HEK293 (cell line): Measurements from ENCODE around the gene DEF6.
A peak's percentile ranks its signal among the peaks of the same experiment; 100 is the strongest.

Source experiments
- BCL11B ChIP-seq: fragments of 450-650 bp; formaldehyde crosslinking; IDR thresholded peaks from 2 replicates; pipeline ENCODE4 v1.5.1; 2016; ENCODE audit warnings: low read depth, missing biosample characterization, missing genetic modification characterization
- FEZF1 ChIP-seq: fragments of 450-650 bp; formaldehyde crosslinking; IDR thresholded peaks from 2 replicates; pipeline ENCODE4 v1.5.1; 2016; ENCODE audit warnings: missing biosample characterization, missing genetic modification characterization
- HOXA7 ChIP-seq: sonication (generic); formaldehyde crosslinking; IDR thresholded peaks from 2 replicates; pipeline ENCODE4 v1.8.1; 2022; ENCODE audit warnings: missing genetic modification reagents, borderline replicate concordance
- KLF1 ChIP-seq: fragments of 450-650 bp; formaldehyde crosslinking; IDR thresholded peaks from 2 replicates; pipeline ENCODE4 v1.5.1; 2016; ENCODE audit warnings: missing biosample characterization, missing genetic modification characterization
- MZF1 ChIP-seq: fragments of 450-650 bp; formaldehyde crosslinking; IDR thresholded peaks from 2 replicates; pipeline ENCODE4 v1.5.1; 2017; ENCODE audit warnings: missing biosample characterization, missing genetic modification characterization, borderline replicate concordance
- REST ChIP-seq: fragments of 450-650 bp; formaldehyde crosslinking; IDR thresholded peaks from 2 replicates; pipeline ENCODE4 v1.5.1; 2016; ENCODE audit warnings: missing biosample characterization, missing genetic modification characterization
- YY2 ChIP-seq: fragments of 450-650 bp; formaldehyde crosslinking; IDR thresholded peaks from 2 replicates; pipeline ENCODE4 v1.5.1; 2016; ENCODE audit warnings: missing biosample characterization, missing genetic modification characterization
- ZBTB10 ChIP-seq: fragments of 450-650 bp; formaldehyde crosslinking; IDR thresholded peaks from 2 replicates; pipeline ENCODE4 v1.5.1; 2016; ENCODE audit warnings: missing biosample characterization, missing genetic modification characterization
- ZBTB48 ChIP-seq: fragments of 450-650 bp; formaldehyde crosslinking; IDR thresholded peaks from 2 replicates; pipeline ENCODE4 v1.5.1; 2016; ENCODE audit warnings: missing biosample characterization, missing genetic modification characterization
- ZBTB8A ChIP-seq: fragments of 450-650 bp; formaldehyde crosslinking; IDR thresholded peaks from 2 replicates; pipeline ENCODE4 v1.5.1; 2016; ENCODE audit warnings: missing biosample characterization, missing genetic modification characterization
- ZNF132 ChIP-seq: fragments of 450-650 bp; formaldehyde crosslinking; IDR thresholded peaks from 2 replicates; pipeline ENCODE4 v1.5.1; 2017; ENCODE audit warnings: missing biosample characterization, missing genetic modification characterization, borderline replicate concordance
- ZNF175 ChIP-seq: fragments of 450-650 bp; formaldehyde crosslinking; IDR thresholded peaks from 2 replicates; pipeline ENCODE4 v1.5.1; 2016; ENCODE audit warnings: missing biosample characterization, missing genetic modification characterization
- ZNF23 ChIP-seq: fragments of 450-650 bp; formaldehyde crosslinking; IDR thresholded peaks from 2 replicates; pipeline ENCODE4 v1.5.1; 2016; ENCODE audit warnings: missing biosample characterization, missing genetic modification characterization, borderline replicate concordance
- ZNF341 ChIP-seq: fragments of 450-650 bp; formaldehyde crosslinking; IDR thresholded peaks from 2 replicates; pipeline ENCODE4; 2016; ENCODE audit warnings: low read depth, missing biosample characterization, missing genetic modification characterization
- ZNF426 ChIP-seq: fragments of 450-650 bp; formaldehyde crosslinking; IDR thresholded peaks from 2 replicates; pipeline ENCODE4 v1.5.1; 2017; ENCODE audit warnings: missing biosample characterization, missing genetic modification characterization, mild to moderate bottlenecking, inconsistent platforms, moderate library complexity
- ZNF48 ChIP-seq: fragments of 450-650 bp; formaldehyde crosslinking; IDR thresholded peaks from 2 replicates; pipeline ENCODE4 v1.5.1; 2016; ENCODE audit warnings: missing biosample characterization, missing genetic modification characterization
- ZNF580 ChIP-seq: fragments of 450-650 bp; formaldehyde crosslinking; IDR thresholded peaks from 2 replicates; pipeline ENCODE4 v1.5.1; 2016; ENCODE audit warnings: missing biosample characterization, missing genetic modification characterization
- ZNF658 ChIP-seq: fragments of 450-650 bp; formaldehyde crosslinking; IDR thresholded peaks from 2 replicates; pipeline ENCODE4; 2016; ENCODE audit warnings: missing biosample characterization, missing genetic modification characterization
- TF ChIP-seq, protein P1 (sequence below): fragments of 450-650 bp; formaldehyde crosslinking; IDR thresholded peaks from 2 replicates; pipeline ENCODE4 v1.5.1; 2017; ENCODE audit warnings: missing biosample characterization, mild to moderate bottlenecking, missing genetic modification characterization, moderate library complexity
- TF ChIP-seq, protein P2 (sequence below): fragments of 450-650 bp; formaldehyde crosslinking; IDR thresholded peaks from 2 replicates; pipeline ENCODE4 v1.5.1; 2016; ENCODE audit warnings: missing biosample characterization, missing genetic modification characterization, borderline replicate concordance
- TF ChIP-seq, protein P3 (sequence below): fragments of 450-650 bp; formaldehyde crosslinking; IDR thresholded peaks from 2 replicates; pipeline ENCODE4 v1.5.1; 2016; ENCODE audit warnings: missing biosample characterization, missing genetic modification characterization
- TF ChIP-seq, protein P4 (sequence below): fragments of 450-650 bp; formaldehyde crosslinking; IDR thresholded peaks from 2 replicates; pipeline ENCODE4 v1.5.1; 2016; ENCODE audit warnings: missing biosample characterization, missing genetic modification characterization

Gene DEF6

DNA sequence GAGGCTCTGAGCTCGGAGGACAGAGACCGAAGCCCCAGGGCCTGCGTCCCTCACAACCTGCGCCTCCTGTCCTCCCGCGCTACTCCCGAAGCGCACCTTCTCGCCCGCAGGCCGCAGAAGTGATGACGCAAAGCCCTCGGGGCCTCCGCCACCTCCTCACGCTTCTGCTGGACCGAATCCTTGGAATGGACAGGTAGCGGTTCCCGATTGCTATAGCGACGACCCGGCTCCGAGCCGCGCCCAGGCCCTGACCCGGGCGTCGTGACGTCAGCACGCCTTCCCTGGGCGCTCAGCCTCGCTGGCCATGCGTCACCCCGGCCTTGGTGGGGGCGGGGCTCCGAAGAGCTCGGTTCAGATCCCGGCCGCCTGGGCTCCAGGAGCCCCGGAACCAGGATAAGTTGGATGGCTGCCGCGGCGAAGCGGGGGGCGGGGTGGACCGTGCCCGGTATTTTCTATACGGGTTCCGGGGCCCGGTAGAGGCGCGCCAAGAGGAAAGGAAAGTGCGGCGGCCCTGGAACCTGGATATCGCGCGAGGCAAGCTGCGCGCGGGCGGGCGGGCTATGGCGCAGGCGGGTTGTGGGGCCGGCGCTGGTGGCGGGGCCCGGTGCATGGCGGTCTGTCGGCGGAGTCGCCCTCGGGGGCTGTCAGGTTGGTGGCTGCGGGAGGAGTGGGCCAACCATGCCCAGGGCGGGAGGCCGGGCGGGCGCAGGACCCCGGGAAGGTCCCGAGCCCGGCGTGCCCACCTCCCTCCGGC, 38.2 kb upstream of the DEF6 start, which contains the start of gene ZNF76 (continued):
- peak; percentile 91 for TF ChIP-seq ZBTB10 (tag by site-specific recombination)
- TF ChIP-seq ZNF132 (tag by site-specific recombination): no peak
- TF ChIP-seq REST (tag by site-specific recombination): peak; percentile 56; the same call in 1 of the 2 replicates
- TF ChIP-seq ZNF580: peak; percentile 78; the same call in 1 of the 2 replicates
- TF ChIP-seq ZNF341 (tag by site-specific recombination): peak; percentile 75
- TF ChIP-seq BCL11B: no peak; the same call in 1 of the 2 replicates
- peak; percentile 80 for TF ChIP-seq KLF1 (tag by site-specific recombination)
- no peak for TF ChIP-seq FEZF1
- TF ChIP-seq ZNF426 (tag by site-specific recombination): peak; percentile 5; the same call in 1 of the 2 replicates
- TF ChIP-seq ZBTB8A (tag by site-specific recombination): peak; percentile 100
- TF ChIP-seq, protein P1, sequence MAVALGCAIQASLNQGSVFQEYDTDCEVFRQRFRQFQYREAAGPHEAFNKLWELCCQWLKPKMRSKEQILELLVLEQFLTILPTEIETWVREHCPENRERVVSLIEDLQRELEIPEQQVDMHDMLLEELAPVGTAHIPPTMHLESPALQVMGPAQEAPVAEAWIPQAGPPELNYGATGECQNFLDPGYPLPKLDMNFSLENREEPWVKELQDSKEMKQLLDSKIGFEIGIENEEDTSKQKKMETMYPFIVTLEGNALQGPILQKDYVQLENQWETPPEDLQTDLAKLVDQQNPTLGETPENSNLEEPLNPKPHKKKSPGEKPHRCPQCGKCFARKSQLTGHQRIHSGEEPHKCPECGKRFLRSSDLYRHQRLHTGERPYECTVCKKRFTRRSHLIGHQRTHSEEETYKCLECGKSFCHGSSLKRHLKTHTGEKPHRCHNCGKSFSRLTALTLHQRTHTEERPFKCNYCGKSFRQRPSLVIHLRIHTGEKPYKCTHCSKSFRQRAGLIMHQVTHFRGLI (tag by site-specific recombination): peak; percentile 59
- TF ChIP-seq, protein P2, sequence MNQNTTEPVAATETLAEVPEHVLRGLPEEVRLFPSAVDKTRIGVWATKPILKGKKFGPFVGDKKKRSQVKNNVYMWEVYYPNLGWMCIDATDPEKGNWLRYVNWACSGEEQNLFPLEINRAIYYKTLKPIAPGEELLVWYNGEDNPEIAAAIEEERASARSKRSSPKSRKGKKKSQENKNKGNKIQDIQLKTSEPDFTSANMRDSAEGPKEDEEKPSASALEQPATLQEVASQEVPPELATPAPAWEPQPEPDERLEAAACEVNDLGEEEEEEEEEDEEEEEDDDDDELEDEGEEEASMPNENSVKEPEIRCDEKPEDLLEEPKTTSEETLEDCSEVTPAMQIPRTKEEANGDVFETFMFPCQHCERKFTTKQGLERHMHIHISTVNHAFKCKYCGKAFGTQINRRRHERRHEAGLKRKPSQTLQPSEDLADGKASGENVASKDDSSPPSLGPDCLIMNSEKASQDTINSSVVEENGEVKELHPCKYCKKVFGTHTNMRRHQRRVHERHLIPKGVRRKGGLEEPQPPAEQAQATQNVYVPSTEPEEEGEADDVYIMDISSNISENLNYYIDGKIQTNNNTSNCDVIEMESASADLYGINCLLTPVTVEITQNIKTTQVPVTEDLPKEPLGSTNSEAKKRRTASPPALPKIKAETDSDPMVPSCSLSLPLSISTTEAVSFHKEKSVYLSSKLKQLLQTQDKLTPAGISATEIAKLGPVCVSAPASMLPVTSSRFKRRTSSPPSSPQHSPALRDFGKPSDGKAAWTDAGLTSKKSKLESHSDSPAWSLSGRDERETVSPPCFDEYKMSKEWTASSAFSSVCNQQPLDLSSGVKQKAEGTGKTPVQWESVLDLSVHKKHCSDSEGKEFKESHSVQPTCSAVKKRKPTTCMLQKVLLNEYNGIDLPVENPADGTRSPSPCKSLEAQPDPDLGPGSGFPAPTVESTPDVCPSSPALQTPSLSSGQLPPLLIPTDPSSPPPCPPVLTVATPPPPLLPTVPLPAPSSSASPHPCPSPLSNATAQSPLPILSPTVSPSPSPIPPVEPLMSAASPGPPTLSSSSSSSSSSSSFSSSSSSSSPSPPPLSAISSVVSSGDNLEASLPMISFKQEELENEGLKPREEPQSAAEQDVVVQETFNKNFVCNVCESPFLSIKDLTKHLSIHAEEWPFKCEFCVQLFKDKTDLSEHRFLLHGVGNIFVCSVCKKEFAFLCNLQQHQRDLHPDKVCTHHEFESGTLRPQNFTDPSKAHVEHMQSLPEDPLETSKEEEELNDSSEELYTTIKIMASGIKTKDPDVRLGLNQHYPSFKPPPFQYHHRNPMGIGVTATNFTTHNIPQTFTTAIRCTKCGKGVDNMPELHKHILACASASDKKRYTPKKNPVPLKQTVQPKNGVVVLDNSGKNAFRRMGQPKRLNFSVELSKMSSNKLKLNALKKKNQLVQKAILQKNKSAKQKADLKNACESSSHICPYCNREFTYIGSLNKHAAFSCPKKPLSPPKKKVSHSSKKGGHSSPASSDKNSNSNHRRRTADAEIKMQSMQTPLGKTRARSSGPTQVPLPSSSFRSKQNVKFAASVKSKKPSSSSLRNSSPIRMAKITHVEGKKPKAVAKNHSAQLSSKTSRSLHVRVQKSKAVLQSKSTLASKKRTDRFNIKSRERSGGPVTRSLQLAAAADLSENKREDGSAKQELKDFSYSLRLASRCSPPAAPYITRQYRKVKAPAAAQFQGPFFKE (tag by site-specific recombination): no peak
- no peak for TF ChIP-seq ZNF175 (tag by site-specific recombination)
- peak; percentile 92 for TF ChIP-seq YY2 (tag by site-specific recombination)
- no peak for TF ChIP-seq ZNF48
- TF ChIP-seq MZF1 (tag by site-specific recombination): no peak
- peak; percentile 48 for TF ChIP-seq ZBTB48 (tag by site-specific recombination)
- TF ChIP-seq, protein P3, sequence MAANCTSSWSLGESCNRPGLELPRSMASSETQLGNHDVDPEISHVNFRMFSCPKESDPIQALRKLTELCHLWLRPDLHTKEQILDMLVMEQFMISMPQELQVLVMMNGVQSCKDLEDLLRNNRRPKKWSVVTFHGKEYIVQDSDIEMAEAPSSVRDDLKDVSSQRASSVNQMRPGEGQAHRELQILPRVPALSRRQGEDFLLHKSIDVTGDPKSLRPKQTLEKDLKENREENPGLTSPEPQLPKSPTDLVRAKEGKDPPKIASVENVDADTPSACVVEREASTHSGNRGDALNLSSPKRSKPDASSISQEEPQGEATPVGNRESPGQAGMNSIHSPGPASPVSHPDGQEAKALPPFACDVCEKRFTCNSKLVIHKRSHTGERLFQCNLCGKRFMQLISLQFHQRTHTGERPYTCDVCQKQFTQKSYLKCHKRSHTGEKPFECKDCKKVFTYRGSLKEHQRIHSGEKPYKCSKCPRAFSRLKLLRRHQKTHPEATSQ: peak; percentile 59; the same call in 1 of the 2 replicates
- no peak for TF ChIP-seq ZNF658
- TF ChIP-seq ZNF23 (tag by site-specific recombination): no peak
- TF ChIP-seq, protein P4, sequence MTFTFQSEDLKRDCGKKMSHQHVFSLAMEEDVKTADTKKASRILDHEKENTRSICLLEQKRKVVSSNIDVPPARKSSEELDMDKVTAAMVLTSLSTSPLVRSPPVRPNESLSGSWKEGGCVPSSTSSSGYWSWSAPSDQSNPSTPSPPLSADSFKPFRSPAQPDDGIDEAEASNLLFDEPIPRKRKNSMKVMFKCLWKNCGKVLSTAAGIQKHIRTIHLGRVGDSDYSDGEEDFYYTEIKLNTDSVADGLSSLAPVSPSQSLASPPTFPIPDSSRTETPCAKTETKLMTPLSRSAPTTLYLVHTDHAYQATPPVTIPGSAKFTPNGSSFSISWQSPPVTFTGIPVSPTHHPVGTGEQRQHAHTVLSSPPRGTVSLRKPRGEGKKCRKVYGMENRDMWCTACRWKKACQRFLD: no peak
- TF ChIP-seq HOXA7 (CRISPR knock-in tag): no peak
